Measurements from ENCODE around the gene MTNR1B.

MTNR1B gene

GRCh38 chr11:92969634-92970347, at the start of gene MTNR1B:
TSS of gene MTNR1B (plus strand) at chr11:92969651. CDS start at chr11:92969726, 75 bp downstream.
- no peak for DNase-seq

GRCh38 chr11:92920331-92920730, 49.1 kb upstream of the MTNR1B start:
- no peak for DNase-seq

- DNase-seq = no peak
These were observed 46.7 kb upstream of the MTNR1B start for GRCh38 chr11:92922731-92923130.

GRCh38 chr11:92929246-92929645, 40.2 kb upstream of the MTNR1B start:
- no peak for DNase-seq

- no peak for DNase-seq
These were observed 39.8 kb upstream of the MTNR1B start for GRCh38 chr11:92929653-92930052.

GRCh38 chr11:92931746-92932422, 37.6 kb upstream of the MTNR1B start:
- DNase-seq = no peak

GRCh38 chr11:92939305-92939704, 30.1 kb upstream of the MTNR1B start:
- DNase-seq = no peak

GRCh38 chr11:92941676-92942571, 27.5 kb upstream of the MTNR1B start:
- peak in 1 of 2 donors; percentile 14 for DNase-seq

- no peak for DNase-seq
These were observed 22.7 kb upstream of the MTNR1B start for GRCh38 chr11:92946707-92947106.

GRCh38 chr11:92948116-92948515, 21.3 kb upstream of the MTNR1B start:
- DNase-seq = no peak

GRCh38 chr11:92954003-92954402, 15.4 kb upstream of the MTNR1B start:
- DNase-seq = no peak

- DNase-seq = no peak
These were observed 13.6 kb upstream of the MTNR1B start for GRCh38 chr11:92955860-92956259.

GRCh38 chr11:92960886-92961285, 8.6 kb upstream of the MTNR1B start:
- no peak for DNase-seq

- no peak for DNase-seq
These were observed 7.0 kb upstream of the MTNR1B start for GRCh38 chr11:92962446-92962845.

- DNase-seq = no peak
These were observed 5.0 kb upstream of the MTNR1B start for GRCh38 chr11:92964471-92964870.

GRCh38 chr11:92965196-92965595, 4.3 kb upstream of the MTNR1B start:
- no peak for DNase-seq

GRCh38 chr11:92967178-92967577, 2.3 kb upstream of the MTNR1B start:
- DNase-seq = no peak

- no peak for DNase-seq
These were observed 1.6 kb upstream of the MTNR1B start for GRCh38 chr11:92967867-92968266.

- no peak for DNase-seq
These were observed 188 bp upstream of the MTNR1B start for GRCh38 chr11:92969293-92969633.

- DNase-seq = no peak
These were observed 2.8 kb downstream of the MTNR1B start for GRCh38 chr11:92972248-92972647.

- no peak for DNase-seq
These were observed 5.8 kb downstream of the MTNR1B start for GRCh38 chr11:92975285-92975684.

- no peak for DNase-seq
These were observed 7.2 kb downstream of the MTNR1B start for GRCh38 chr11:92976681-92977080.

- DNase-seq = no peak
These were observed 8.0 kb downstream of the MTNR1B start for GRCh38 chr11:92977401-92977800.
